K562 (cell line): ENCODE data around the gene UBE2C. TPM values are rescaled to one million over a fixed set of nuclear protein-coding genes. Genes with fewer than 3 reads are reported as not detected.

Source experiments
- ATAC-seq: fragments of 200-7000 bp; cut with Tn5 transposase; 3 replicates; pipeline ENCODE4 v1.9.1; 2020; ENCODE audit warnings: moderate library complexity
- BruUV-seq: library from RNA; stranded (reverse); fragments of 400-500 nt; replicated peaks from 2 replicates; lab custom pipeline; 2021; lab: Mats Ljungman, UMichigan
- CTCF ChIA-PET: fragments of 300-600 bp; formaldehyde crosslinking; extraction: SDS; loops from one replicate; lab custom pipeline; 2021; ENCODE audit warnings: low intra/inter-chr PET ratio; lab: Yijun Ruan, JAX
- POLR2A ChIA-PET: fragments of 300-600, 350-650 bp; sonication (Branson Sonifier 250); formaldehyde crosslinking; extraction: SDS; loops from one replicate; lab custom pipeline; 2021; ENCODE audit warnings: antibody characterized with exemption, inconsistent platforms; lab: Yijun Ruan, JAX
- DNase-seq, 4 experiments: peaks; one replicate each; pipeline versions ENCODE4 v3.0.0 to v3.0.0-alpha.2; 2011 to 2018; ENCODE audit warnings: low spot score in 3 of 4, mixed read lengths in 3 of 4; ENCODE audit errors: extremely low read depth in 1 of 4
- FAIRE-seq: peaks from 2 replicates; lab custom pipeline; 2011; peaks lifted over from hg19 to GRCh38; lab: Jason Lieb, UNC
- H2AFZ ChIP-seq: 2 replicates; pipeline ENCODE4 v1.6.0; 2011; ENCODE audit warnings: low read depth, low read length, control low read depth, inconsistent platforms
- H3K27ac ChIP-seq: fragments of 200-600 bp; 3 replicates; pipeline ENCODE4 v1.8.0; 2011; ENCODE audit warnings: low read depth, mild to moderate bottlenecking, control low read depth, inconsistent platforms, low read length, moderate library complexity, mixed read lengths; ENCODE audit errors: extremely low read depth
- H3K27me3 ChIP-seq, 2 experiments: fragments of 300-600 bp in 1 of 2; 2 replicates in 1 of 2; 3 replicates in 1 of 2; pipeline versions ENCODE4 v1.6.0 to v1.8.0; 2011; ENCODE audit warnings: inconsistent platforms in 2 of 2, low read length in 2 of 2, mild to moderate bottlenecking in 1 of 2, mixed read lengths in 1 of 2, moderate library complexity in 1 of 2; ENCODE audit not compliant: control insufficient read depth in 2 of 2, insufficient read depth in 2 of 2
- H3K36me3 ChIP-seq: fragments of 300-600 bp; 3 replicates; pipeline ENCODE4 v1.8.0; 2011; ENCODE audit warnings: mild to moderate bottlenecking, low read length, inconsistent platforms; ENCODE audit not compliant: control insufficient read depth, insufficient read depth
- H3K4me1 ChIP-seq, 2 experiments: fragments of 200-600 bp in 1 of 2; replicated peaks in 1 of 2; 2 replicates in 1 of 2; 3 replicates in 1 of 2; pipeline versions ENCODE4 v1.5.1 to v1.8.0; 2011; ENCODE audit warnings: inconsistent platforms in 2 of 2, low read length in 2 of 2, mild to moderate bottlenecking in 1 of 2, mixed read lengths in 1 of 2, moderate library complexity in 1 of 2; ENCODE audit not compliant: control insufficient read depth in 2 of 2, insufficient read depth in 2 of 2
- H3K4me2 ChIP-seq: 2 replicates; pipeline ENCODE4 v1.6.1; 2011; ENCODE audit warnings: low read length, control low read depth, inconsistent platforms, mixed read lengths; ENCODE audit not compliant: insufficient read depth
- H3K4me3 ChIP-seq: fragments of 200-600 bp; sonication (generic), shearing (Covaris generic); 2 replicates; pipeline ENCODE4 v1.5.1; 2016; ENCODE audit warnings: control low read depth, inconsistent platforms
- H3K79me2 ChIP-seq: fragments of 200-600 bp; 3 replicates; pipeline ENCODE4 v1.8.0; 2011; ENCODE audit warnings: low read length, inconsistent platforms; ENCODE audit not compliant: control insufficient read depth, insufficient read depth
- H3K9ac ChIP-seq, 2 experiments: 2 replicates each; pipeline versions ENCODE4 v1.6.0 to v1.6.1; 2011; ENCODE audit warnings: low read depth in 2 of 2, low read length in 2 of 2, control low read depth in 1 of 2, inconsistent platforms in 1 of 2, mild to moderate bottlenecking in 1 of 2, mixed read lengths in 1 of 2; ENCODE audit not compliant: insufficient read depth in 1 of 2
- H3K9me1 ChIP-seq: one replicate; pipeline ENCODE4 v1.6.0; 2011; ENCODE audit warnings: inconsistent platforms, mild to moderate bottlenecking, low read length, moderate library complexity; ENCODE audit not compliant: control insufficient read depth, insufficient read depth
- H3K9me3 ChIP-seq: replicated peaks from 2 replicates; pipeline ENCODE4 v1.5.1; 2011; ENCODE audit warnings: low read depth, low read length, inconsistent platforms; ENCODE audit not compliant: control insufficient read depth, insufficient read depth
- H4K20me1 ChIP-seq: replicated peaks from 2 replicates; pipeline ENCODE4 v1.6.1; 2011; ENCODE audit warnings: low read length, inconsistent platforms, mixed read lengths; ENCODE audit not compliant: control insufficient read depth, insufficient read depth
- CHD2 ChIP-seq: IDR thresholded peaks from 2 replicates; pipeline ENCODE4 v1.6.1; 2011; ENCODE audit warnings: low read depth, low read length
- ESRRA ChIP-seq: fragments of 450-650 bp; IDR thresholded peaks from 2 replicates; pipeline ENCODE4 v1.6.1; 2014; ENCODE audit warnings: low read depth, mild to moderate bottlenecking, moderate library complexity, borderline replicate concordance
- JUND ChIP-seq, 2 experiments: IDR thresholded peaks; 2 replicates in 1 of 2; 3 replicates in 1 of 2; pipeline ENCODE4 v1.6.1; 2011; ENCODE audit warnings: borderline replicate concordance in 2 of 2, low read depth in 2 of 2, low read length in 2 of 2, improper control_type of control experiment in 1 of 2, missing biosample characterization in 1 of 2, missing genetic modification characterization in 1 of 2, missing genetic modification reagents in 1 of 2
- L3MBTL2 ChIP-seq: fragments of 450-650 bp; IDR thresholded peaks from 2 replicates; pipeline ENCODE4 v1.6.1; 2016; ENCODE audit warnings: mild to moderate bottlenecking, moderate library complexity
- MIER1 ChIP-seq: fragments of 450-650 bp; IDR thresholded peaks from 2 replicates; pipeline ENCODE4 v1.6.1; 2016; ENCODE audit warnings: antibody characterized with exemption, mild to moderate bottlenecking, low read depth
- TEAD1 ChIP-seq, 2 experiments: fragments of 450-650 bp in 1 of 2; sonication (generic) in 1 of 2; formaldehyde crosslinking; IDR thresholded peaks; 2 replicates each; pipeline versions ENCODE4 v1.4.0 to v1.8.0; 2020 to 2022; ENCODE audit warnings: mild to moderate bottlenecking in 2 of 2, missing genetic modification reagents in 1 of 2
- ZEB2 ChIP-seq: fragments of 450-650 bp; IDR thresholded peaks from 2 replicates; pipeline ENCODE4 v1.6.1; 2016
- ZNF77 ChIP-seq: fragments of 250-450 bp; sonication (Bioruptor Pico); IDR thresholded peaks from 2 replicates; pipeline ENCODE4 v1.5.0; 2020
- WGBS: fragments of 100-300 bp; shearing (Covaris generic); methylation state at CpG from one replicate; pipeline ENCODE4 v1.1.6; 2016; ENCODE audit warnings: low coverage, mixed read lengths; ENCODE audit not compliant: insufficient coverage; ENCODE audit errors: missing lambda C conversion rate; 5-methylcytosine and 5-hydroxymethylcytosine counted together
- in situ Hi-C: fragments of 300-500 bp; cut with MboI; formaldehyde crosslinking; loops from 4 replicates; pipeline ENCODE4 v1.15.0; 2018; ENCODE audit warnings: inconsistent platforms, mixed read lengths
- intact Hi-C: fragments of 100-400 bp; cut with micrococcal nuclease; formaldehyde crosslinking; loops from 2 replicates; pipeline ENCODE4 v1.14.2; 2022
- polyA plus RNA-seq, 8 experiments: library from polyadenylated mRNA; depleted of rRNA in 4 of 8; stranded (reverse) in 5 of 8; unstranded in 3 of 8; fragments of >200 nt; fragmentation: Nextera tagmentation in 2 of 8; fragmentation: Illumina TruSeq in 1 of 8; extraction: Ambion mirVana in 2 of 8; extraction: Trizol in 1 of 8; gene quantifications; 2 replicates each; pipeline versions ENCODE4 v1.2.1 to v1.2.3, GENCODE V29; 2011 to 2014; ENCODE audit warnings: inconsistent platforms in 1 of 8, missing spikeins in 1 of 8
- total RNA-seq, 7 experiments: library from RNA; depleted of rRNA in 6 of 7; stranded (reverse); fragments of >200 nt in 6 of 7; fragmentation: Illumina TruSeq in 2 of 7; extraction: Trizol in 2 of 7; gene quantifications; 2 replicates each; pipeline versions ENCODE4 v1.2.1 to v1.2.3, GENCODE V29; 2011 to 2021; ENCODE audit warnings: low replicate concordance in 1 of 7
- TF ChIP-seq, protein P1 (sequence below): fragments of 250-450 bp; sonication (Bioruptor Pico); IDR thresholded peaks from 2 replicates; pipeline ENCODE4 v1.5.0; 2021; ENCODE audit warnings: mild to moderate bottlenecking, borderline replicate concordance
- TF ChIP-seq, protein P2 (sequence below): fragments of 250-450 bp; sonication (Bioruptor Pico); IDR thresholded peaks from 2 replicates; pipeline ENCODE4 v1.4.0; 2020; ENCODE audit warnings: mild to moderate bottlenecking
- TF ChIP-seq, protein P3 (sequence below): sonication (generic); formaldehyde crosslinking; IDR thresholded peaks from 2 replicates; pipeline ENCODE4 v1.8.0; 2022; ENCODE audit warnings: mild to moderate bottlenecking, low read depth, missing genetic modification reagents
- TF ChIP-seq, protein P4 (sequence below), 2 experiments: fragments of 450-650 bp in 1 of 2; sonication (generic) in 1 of 2; formaldehyde crosslinking in 1 of 2; IDR thresholded peaks in 1 of 2; conservative IDR thresholded peaks in 1 of 2; 2 replicates each; pipeline versions ENCODE4 v1.6.1 to v1.8.1; 2016 to 2023; ENCODE audit warnings: mild to moderate bottlenecking in 2 of 2, moderate library complexity in 2 of 2, inconsistent platforms in 1 of 2, missing genetic modification reagents in 1 of 2

UBE2C gene
- total and polyA plus RNA-seq, 9 of the 15 experiments (the other 6 are each of a cell fraction or from before 2014, with no cell fraction given): 0.51 to 1.6 (median 0.69) TPM

DNA sequence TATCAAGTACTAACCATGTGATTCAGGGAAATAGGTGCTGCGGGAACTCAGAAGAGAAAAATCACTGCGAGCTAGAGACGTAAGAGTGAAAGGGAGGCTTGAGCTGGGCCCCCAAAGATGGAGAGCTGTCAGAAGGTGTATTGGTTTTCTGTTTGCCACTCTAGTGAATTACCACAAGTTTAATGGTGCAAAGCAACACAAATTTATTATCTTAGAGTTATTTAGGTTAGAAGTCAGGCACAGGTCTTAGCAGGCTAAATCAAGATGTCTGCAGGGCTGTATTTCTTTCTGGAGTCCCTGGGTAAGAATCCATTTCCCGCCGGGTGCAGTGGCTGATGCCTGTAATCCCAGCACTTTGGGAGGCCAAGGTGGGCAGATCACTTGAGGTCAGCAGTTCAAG is 47.5 kb downstream of the UBE2C start (continued):
- TF ChIP-seq CHD2 (no peak), L3MBTL2 (no peak)

DNA sequence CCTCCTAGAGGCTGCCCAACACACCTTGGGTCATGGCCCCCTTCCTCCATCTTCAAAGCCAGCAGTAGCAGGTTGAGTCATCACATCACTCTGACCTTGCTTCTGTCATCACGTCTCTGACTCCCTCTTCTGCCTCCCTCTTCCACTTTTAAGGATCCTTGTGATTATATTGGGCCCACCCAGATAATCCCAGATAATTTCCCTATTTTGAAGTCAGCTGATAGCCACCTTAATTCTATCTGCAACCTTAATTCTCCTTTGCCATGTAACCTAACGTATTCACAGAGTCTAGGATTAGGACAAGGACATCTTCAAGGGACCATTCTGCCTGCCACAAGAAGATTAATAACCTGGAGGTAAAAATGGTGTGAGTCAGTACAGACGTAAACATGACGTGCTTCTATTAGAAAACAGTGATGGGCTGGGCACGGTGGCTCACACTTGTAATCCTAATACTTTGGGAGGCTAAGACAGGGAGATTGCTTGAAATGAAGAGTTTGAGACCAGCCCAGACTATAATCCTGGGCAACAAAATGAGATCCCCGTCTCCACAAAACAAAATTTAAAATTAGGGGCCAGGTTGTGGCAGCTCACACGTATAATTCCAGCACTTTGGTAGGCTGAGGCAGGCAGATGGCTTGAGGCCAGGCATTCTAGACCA is 48.2 kb downstream of the UBE2C start:
- Histone ChIP-seq H3K36me3 (no peaks in the 10 kb centered on the region), H3K9me3 (no peaks in the 10 kb centered on the region), H3K4me3 (no peak overlapping the region), H4K20me1 (no peaks in the 10 kb centered on the region), H3K79me2 (peaks cover 23% of the 10 kb centered on the region), H3K27ac (no peak overlapping the region), H3K27me3 (no peaks in the 10 kb centered on the region), H3K9ac (no peak overlapping the region), H3K4me2 (no peak overlapping the region), H2AFZ (no peak overlapping the region), H3K9me1 (no peaks in the 10 kb centered on the region), H3K4me1 (peaks cover 17 to 28% of the 10 kb centered on the region in 2 experiments)
- in situ Hi-C loops (no loop called here), intact Hi-C loops (no loop called here)
- POLR2A ChIA-PET: interaction anchor here (0.7 to 1.1 kb wide), 3 partner anchors 24 to 109 kb away, joined by 3 read pairs; partner anchors contain the start of genes CTSA and NEURL2
- DNase-seq (peak in 1 of 4 experiments; percentile 36), ATAC-seq (no peak), FAIRE-seq (no peak)
- WGBS: 22% methylated on average over 7 of the region's 7 CpGs
- no TSS peak for BruUV-seq
- CTCF ChIA-PET: no interaction called here
- 0 out of 2 replicates have a peak, but pooled peaks have one; percentile 45 for TF ChIP-seq ESRRA
- TF ChIP-seq, protein P1, sequence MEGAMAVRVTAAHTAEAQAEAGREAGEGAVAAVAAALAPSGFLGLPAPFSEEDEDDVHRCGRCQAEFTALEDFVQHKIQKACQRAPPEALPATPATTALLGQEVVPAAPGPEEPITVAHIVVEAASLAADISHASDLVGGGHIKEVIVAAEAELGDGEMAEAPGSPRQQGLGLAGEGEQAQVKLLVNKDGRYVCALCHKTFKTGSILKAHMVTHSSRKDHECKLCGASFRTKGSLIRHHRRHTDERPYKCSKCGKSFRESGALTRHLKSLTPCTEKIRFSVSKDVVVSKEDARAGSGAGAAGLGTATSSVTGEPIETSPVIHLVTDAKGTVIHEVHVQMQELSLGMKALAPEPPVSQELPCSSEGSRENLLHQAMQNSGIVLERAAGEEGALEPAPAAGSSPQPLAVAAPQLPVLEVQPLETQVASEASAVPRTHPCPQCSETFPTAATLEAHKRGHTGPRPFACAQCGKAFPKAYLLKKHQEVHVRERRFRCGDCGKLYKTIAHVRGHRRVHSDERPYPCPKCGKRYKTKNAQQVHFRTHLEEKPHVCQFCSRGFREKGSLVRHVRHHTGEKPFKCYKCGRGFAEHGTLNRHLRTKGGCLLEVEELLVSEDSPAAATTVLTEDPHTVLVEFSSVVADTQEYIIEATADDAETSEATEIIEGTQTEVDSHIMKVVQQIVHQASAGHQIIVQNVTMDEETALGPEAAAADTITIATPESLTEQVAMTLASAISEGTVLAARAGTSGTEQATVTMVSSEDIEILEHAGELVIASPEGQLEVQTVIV (CRISPR knock-in tag): no peak
- TF ChIP-seq, protein P2, sequence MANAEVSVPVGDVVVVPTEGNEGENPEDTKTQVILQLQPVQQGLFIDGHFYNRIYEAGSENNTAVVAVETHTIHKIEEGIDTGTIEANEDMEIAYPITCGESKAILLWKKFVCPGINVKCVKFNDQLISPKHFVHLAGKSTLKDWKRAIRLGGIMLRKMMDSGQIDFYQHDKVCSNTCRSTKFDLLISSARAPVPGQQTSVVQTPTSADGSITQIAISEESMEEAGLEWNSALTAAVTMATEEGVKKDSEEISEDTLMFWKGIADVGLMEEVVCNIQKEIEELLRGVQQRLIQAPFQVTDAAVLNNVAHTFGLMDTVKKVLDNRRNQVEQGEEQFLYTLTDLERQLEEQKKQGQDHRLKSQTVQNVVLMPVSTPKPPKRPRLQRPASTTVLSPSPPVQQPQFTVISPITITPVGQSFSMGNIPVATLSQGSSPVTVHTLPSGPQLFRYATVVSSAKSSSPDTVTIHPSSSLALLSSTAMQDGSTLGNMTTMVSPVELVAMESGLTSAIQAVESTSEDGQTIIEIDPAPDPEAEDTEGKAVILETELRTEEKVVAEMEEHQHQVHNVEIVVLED: no peak
- TF ChIP-seq, protein P3, sequence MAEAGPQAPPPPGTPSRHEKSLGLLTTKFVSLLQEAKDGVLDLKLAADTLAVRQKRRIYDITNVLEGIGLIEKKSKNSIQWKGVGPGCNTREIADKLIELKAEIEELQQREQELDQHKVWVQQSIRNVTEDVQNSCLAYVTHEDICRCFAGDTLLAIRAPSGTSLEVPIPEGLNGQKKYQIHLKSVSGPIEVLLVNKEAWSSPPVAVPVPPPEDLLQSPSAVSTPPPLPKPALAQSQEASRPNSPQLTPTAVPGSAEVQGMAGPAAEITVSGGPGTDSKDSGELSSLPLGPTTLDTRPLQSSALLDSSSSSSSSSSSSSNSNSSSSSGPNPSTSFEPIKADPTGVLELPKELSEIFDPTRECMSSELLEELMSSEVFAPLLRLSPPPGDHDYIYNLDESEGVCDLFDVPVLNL: no peak
- TF ChIP-seq MIER1: no peak
- no peak for TF ChIP-seq TEAD1 (CRISPR knock-in tag; IDR thresholded peaks at IDR 0.05)
- TF ChIP-seq ZEB2: peak; percentile 69; the same call in 1 of the 2 replicates
- TF ChIP-seq ZNF77 (CRISPR knock-in tag): no peak
- TF ChIP-seq JUND (IDR thresholded peaks at IDR 0.05; ENCODE audit: borderline replicate concordance, low read depth, low read length): peak; percentile 70; the same call in 1 of the 2 replicates
- peak; percentile 19; the same call in 1 of the 3 replicates for TF ChIP-seq JUND (tag; IDR thresholded peaks at IDR 0.05; ENCODE audit: borderline replicate concordance, low read depth, low read length)
- TF ChIP-seq, protein P4, sequence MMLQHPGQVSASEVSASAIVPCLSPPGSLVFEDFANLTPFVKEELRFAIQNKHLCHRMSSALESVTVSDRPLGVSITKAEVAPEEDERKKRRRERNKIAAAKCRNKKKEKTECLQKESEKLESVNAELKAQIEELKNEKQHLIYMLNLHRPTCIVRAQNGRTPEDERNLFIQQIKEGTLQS (IDR thresholded peaks at IDR 0.05): peak; percentile 87
- TF ChIP-seq, protein P4 (CRISPR knock-in tag; conservative IDR thresholded peaks at IDR 0.05): no peak
